Astrocyte (in vitro differentiated cells and primary cell): Measurements from ENCODE around the gene ATP8B1.

ENCODE experiments used
- EZH2 ChIP-seq: IDR thresholded peaks from 2 replicates; pipeline ENCODE4 v1.6.1; 2012; ENCODE audit warnings: mild to moderate bottlenecking, low read length, inconsistent platforms; ENCODE audit not compliant: insufficient read depth
- TF ChIP-seq, protein P1 (sequence below): IDR thresholded peaks from 2 replicates; pipeline ENCODE4 v1.5.1; 2011; ENCODE audit warnings: low read depth, mild to moderate bottlenecking, inconsistent platforms, low read length, moderate library complexity; ENCODE audit not compliant: insufficient read depth

DNA sequence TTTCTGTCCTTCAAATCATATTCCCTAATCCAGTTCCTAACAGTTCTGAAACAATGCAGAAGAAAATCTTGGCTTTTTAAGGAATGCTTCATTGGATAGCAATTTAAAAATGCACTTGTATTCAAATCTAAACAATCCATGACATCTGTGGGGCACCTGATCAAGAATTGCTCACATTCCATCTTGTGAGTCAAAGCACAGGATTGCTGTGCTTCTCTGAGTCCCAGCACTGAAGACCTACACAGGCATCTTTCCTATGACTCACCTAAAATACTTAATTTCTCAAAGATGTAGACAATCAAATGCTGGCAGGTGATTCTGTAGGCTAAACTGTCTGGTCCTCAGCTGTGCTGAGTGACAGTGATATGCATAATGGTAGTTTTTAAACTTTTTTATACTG is 10.1 kb upstream of the ATP8B1 start:
- TF ChIP-seq EZH2: no peak
- TF ChIP-seq, protein P1, sequence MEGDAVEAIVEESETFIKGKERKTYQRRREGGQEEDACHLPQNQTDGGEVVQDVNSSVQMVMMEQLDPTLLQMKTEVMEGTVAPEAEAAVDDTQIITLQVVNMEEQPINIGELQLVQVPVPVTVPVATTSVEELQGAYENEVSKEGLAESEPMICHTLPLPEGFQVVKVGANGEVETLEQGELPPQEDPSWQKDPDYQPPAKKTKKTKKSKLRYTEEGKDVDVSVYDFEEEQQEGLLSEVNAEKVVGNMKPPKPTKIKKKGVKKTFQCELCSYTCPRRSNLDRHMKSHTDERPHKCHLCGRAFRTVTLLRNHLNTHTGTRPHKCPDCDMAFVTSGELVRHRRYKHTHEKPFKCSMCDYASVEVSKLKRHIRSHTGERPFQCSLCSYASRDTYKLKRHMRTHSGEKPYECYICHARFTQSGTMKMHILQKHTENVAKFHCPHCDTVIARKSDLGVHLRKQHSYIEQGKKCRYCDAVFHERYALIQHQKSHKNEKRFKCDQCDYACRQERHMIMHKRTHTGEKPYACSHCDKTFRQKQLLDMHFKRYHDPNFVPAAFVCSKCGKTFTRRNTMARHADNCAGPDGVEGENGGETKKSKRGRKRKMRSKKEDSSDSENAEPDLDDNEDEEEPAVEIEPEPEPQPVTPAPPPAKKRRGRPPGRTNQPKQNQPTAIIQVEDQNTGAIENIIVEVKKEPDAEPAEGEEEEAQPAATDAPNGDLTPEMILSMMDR: no peak
